ENCODE measurements around the gene CTBP2.

The CTBP2 gene

GRCh38 chr10:125021686-125022344 is 138.5 kb downstream of the CTBP2 start:
- no peak overlapping the region for H3K4me3 ChIP-seq (ENCODE audit: low read depth, low read length)
- TF ChIP-seq CTCF (IDR thresholded peaks at IDR 0.05; ENCODE audit: borderline replicate concordance, insufficient read depth, low read depth, low read length), result no peak

- TF ChIP-seq CTCF (IDR thresholded peaks at IDR 0.05; ENCODE audit: borderline replicate concordance, insufficient read depth, low read depth, low read length), result no peak
- no peak overlapping the region for H3K4me3 ChIP-seq (ENCODE audit: low read depth, low read length)
Observed at GRCh38 chr10:125020871-125021270, 139.5 kb downstream of the CTBP2 start.

DNA sequence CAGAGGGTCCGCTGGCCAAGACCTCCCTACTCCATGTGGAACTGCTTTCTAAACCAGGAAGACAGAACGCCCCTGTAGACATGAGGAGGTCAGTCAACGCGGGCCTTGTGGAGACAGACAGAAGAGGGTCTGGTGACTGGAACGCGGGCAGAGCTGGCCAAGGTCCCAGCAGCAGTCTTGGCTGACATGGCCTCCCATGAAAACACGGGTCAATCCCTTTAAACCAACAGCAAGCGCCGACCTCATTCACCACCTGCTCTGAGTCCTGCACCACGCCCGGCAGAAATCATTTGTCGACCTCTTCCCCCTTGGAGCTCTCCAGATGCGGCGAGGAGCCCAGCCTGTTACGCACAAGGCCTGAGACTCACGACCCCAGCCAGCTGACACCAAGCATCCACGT is 140.0 kb downstream of the CTBP2 start:
- no peak for TF ChIP-seq CTCF (IDR thresholded peaks at IDR 0.05; ENCODE audit: borderline replicate concordance, insufficient read depth, low read depth, low read length)

GRCh38 chr10:125018576-125019143 is 141.7 kb downstream of the CTBP2 start:
- no peak for TF ChIP-seq CTCF (IDR thresholded peaks at IDR 0.05; ENCODE audit: borderline replicate concordance, insufficient read depth, low read depth, low read length)
- no peak overlapping the region for H3K4me3 ChIP-seq (ENCODE audit: low read depth, low read length)

More for the DNA sequence above, 140.0 kb downstream of the CTBP2 start:
- H3K4me3 ChIP-seq (ENCODE audit: low read depth, low read length), result no peak overlapping the region

DNA sequence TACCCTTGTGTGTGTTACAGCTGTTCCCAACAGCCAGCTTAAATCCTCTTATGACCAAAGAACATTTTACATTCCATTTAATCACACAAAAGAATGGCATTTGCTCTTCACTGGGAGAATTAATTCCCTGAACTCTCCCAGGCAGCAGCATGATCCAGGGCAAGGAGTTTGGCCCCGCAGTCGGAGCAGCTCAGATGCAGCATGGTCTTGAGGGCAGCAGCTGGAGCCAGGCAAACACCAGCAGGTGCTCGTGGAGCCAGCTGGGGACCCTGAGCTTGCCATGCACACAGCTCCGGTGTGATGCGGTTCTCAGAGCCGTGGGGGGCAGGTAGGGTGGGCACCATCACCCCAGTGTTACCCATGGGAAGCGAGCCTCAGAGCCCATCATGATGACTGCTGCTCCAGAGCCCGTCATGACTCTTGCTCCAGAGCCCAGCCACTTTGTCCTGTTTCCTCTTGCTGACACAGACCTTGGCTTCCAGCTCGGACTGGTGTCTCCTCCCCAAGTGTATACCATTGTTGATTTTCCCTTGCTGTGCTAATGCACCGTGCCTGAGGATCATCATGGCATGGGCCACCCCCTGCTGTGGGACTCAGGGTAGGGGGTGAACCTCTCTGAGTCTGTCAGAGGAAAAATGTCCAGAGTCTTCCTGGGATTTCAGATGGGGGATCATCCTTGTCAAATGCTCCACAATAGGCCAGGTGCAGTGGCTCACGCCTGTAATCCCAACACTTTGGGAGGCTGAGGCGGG is 142.6 kb downstream of the CTBP2 start:
- TF ChIP-seq CTCF (IDR thresholded peaks at IDR 0.05; ENCODE audit: borderline replicate concordance, insufficient read depth, low read depth, low read length), result no peak

DNA sequence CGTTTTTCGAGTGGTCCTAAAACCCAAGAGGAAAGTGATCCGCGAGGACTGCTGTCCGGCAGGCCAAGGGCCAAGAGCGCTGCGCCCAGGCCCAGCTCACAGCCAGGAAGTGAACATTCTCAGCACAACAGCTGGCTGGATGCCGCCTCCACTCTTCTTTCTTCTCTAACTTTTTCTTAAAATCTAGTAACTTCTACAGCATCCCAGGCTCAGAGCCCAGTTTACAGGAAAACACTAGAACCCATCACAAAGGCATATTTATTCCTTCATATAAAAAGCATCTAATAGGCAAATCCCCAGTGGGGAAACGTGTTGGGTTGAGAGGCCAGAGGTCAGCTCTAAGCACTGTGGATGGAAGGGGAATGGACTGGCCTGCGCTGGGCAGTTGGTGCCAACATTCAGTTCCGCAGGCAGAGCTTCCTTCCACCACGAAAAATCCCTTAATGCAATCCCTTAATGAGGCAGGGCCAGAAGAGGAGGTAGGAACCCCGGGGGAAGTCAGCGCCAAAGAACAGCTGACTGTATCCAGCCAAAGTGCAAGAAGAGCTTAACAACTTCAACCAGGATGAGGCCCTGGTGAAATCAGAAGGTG is 143.7 kb downstream of the CTBP2 start:
- H3K4me3 ChIP-seq (ENCODE audit: low read depth, low read length), result no peak overlapping the region
- no peak for TF ChIP-seq CTCF (IDR thresholded peaks at IDR 0.05; ENCODE audit: borderline replicate concordance, insufficient read depth, low read depth, low read length)

More for the DNA sequence above, 142.6 kb downstream of the CTBP2 start:
- no peak overlapping the region for H3K4me3 ChIP-seq (ENCODE audit: low read depth, low read length)

All from GM12875 (cell line).